C4-2B (cell line): Measurements from ENCODE around the gene POU3F3.

Source experiments
- H3K27ac ChIP-seq: fragments of 450-650 bp; 2 replicates; pipeline ENCODE4 v1.5.1; 2017
- CTCF ChIP-seq: fragments of 450-650 bp; conservative IDR thresholded peaks from 2 replicates; pipeline ENCODE4 v1.5.1; 2017; ENCODE audit warnings: mild to moderate bottlenecking
- ZFX ChIP-seq: fragments of 450-650 bp; IDR thresholded peaks from 2 replicates; pipeline ENCODE4 v1.6.1; 2017

Gene POU3F3

GRCh38 chr2:104853534-104854497, at the start of gene POU3F3:
Gene POU3F3 (plus strand): TSS chr2:104854115. CDS start chr2:104855511, 1,396 bp downstream.
- no peak for TF ChIP-seq CTCF
- TF ChIP-seq ZFX, result no peak
- no peak within 1 kb of the TSS for H3K27ac ChIP-seq

GRCh38 chr2:104804148-104804890, 49.6 kb upstream of the POU3F3 start:
- no peak overlapping the region for H3K27ac ChIP-seq
- TF ChIP-seq CTCF (peak; percentile 17; the same call in 1 of the 2 replicates), ZFX (no peak)

GRCh38 chr2:104812286-104812685, 41.6 kb upstream of the POU3F3 start:
- H3K27ac ChIP-seq, result no peak overlapping the region
- TF ChIP-seq CTCF (no peak), ZFX (no peak)

- no peak overlapping the region for H3K27ac ChIP-seq
- TF ChIP-seq ZFX (no peak), CTCF (no peak)
Observed at GRCh38 chr2:104816143-104816542, 37.8 kb upstream of the POU3F3 start.

GRCh38 chr2:104818264-104818663, 35.7 kb upstream of the POU3F3 start:
- TF ChIP-seq CTCF, result no peak
- no peak for TF ChIP-seq ZFX
- H3K27ac ChIP-seq, result no peak overlapping the region

GRCh38 chr2:104820126-104820525, 33.8 kb upstream of the POU3F3 start:
- no peak overlapping the region for H3K27ac ChIP-seq
- TF ChIP-seq CTCF (no peak), ZFX (no peak)
